Colon (tissue), 2 donors: ENCODE results near the gene VAV2.

Experiments used
- FAIRE-seq: peaks from 2 replicates; lab custom pipeline; 2012; peaks lifted over from hg19 to GRCh38; lab: Jason Lieb, UNC
- donor health status: control.
- donor health status: control.

The VAV2 gene

DNA sequence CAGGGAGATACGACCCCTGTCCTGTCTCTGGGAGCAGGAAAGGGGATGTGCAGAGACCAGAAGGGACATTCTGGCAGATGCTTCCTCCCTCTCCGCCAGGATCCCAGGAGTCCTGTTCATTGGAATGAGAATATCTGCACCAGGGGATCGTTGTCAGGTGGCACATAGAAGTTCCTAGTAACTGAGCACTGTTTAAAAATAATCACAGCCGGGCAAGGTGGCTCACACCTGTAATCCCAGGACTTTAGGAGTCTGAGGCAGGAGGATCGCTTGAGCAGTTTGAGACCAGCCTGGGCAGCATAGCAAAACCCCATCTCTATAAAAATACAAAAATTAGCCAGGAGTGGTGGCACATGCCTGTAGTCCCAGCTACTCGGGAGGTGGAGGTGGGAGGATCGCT is 266.2 kb downstream of the VAV2 start:
- no peak for FAIRE-seq

DNA sequence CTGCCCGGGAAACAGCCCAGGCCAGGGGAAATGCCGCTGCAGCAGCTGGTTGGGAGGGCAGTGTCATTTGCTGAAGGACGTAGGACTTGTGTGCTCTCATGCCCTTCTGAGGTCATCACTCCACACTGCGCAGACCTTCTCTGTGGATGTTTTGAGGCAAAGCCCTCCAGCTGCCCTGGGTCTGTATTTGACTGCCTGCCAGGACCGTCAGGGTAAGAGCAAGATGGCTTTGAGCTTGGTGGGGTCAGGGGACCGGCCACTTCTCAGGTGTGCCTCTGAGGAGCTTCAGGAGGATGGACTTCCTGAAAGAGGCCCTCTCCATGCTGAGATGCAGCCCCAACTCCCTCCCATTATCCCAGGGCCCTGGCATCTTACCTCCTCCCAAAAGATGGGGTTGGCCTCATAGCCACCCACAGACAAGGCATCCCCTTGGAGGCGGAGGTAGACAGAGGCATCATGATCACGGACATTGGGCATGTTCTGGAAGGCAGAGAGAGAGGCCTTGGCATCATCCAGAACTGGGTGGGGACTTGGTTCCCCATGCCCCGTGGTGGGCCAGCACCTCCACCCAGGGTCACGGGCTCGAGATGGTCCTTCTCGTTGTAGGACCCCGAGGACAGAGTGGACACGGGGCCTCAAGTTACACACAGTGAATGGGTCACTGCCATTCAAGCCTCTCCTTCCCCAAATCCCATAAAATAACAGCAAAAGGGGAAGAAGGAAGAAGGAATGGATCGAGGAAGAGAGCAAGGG is 273.4 kb downstream of the VAV2 start:
- FAIRE-seq, result no peak

DNA sequence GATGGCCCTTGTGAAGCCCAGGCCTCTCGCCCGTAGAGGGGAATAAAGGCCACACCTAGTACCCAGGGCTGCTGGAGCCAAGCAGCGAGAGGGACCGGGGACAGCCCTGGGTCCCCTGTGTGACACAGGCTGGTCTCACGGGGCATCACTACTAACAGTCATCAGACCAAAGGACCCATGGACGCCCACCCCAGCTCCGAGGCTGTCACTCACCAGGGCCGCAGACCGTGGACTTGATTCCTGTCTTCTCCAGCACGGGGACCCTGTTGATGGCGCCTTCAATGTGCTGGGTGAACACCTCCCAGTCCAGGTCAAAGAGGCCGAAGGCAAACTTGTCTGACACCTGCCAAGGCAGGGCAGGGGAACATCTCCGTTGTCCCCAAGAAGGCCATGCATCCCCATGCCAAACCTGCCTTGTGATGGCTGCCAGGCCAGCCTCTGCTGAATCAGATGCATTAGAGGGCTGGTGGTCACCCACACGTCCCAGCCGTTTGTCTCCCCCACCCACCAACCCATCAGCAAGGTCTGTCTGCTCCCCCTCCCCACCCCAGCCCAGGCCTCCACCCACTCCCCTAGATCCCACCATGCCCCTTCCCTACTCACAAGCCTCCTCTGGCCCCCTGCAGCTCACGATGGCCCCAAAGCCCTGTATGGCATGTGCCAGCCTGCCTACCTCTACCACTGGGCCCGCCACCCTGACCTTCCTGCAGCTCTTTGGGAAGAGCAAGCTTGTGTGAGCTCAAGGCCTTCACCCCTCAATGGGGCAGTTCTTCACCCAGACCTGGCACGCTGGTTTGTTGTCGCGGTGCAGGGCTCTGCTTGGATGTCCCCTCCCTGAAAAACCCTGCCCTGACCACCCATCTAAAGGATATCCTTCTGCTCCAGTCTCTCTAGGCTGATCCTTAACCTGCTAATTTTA is 274.8 kb downstream of the VAV2 start:
- FAIRE-seq, result no peak

DNA sequence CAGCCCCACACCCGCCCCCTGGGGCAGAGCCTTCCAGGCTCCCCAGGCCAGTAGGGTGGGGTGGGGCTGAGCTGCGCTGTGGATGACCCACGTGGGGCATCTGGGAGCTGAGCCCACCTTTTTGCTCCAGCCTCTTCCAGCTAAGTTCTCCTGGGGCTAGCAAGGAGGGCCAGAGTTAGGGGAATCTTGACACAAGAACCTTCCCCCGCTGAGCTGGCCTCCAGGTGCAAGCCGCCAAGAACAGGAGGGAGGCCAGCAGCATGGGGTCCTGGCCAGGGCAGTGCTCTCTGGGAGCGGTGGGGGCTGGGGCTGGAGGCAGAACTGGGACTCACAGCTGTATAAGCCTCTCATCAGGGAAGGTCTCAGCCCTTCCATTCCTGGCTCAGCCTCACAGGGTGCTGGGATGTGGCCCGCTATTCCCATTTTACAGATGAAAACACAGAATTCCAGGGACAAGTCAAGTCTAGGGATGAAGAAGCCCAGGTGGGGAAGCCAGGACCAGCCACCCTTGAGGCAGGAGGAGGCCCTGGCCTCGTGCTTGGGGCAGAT is 275.5 kb downstream of the VAV2 start:
- no peak for FAIRE-seq

DNA sequence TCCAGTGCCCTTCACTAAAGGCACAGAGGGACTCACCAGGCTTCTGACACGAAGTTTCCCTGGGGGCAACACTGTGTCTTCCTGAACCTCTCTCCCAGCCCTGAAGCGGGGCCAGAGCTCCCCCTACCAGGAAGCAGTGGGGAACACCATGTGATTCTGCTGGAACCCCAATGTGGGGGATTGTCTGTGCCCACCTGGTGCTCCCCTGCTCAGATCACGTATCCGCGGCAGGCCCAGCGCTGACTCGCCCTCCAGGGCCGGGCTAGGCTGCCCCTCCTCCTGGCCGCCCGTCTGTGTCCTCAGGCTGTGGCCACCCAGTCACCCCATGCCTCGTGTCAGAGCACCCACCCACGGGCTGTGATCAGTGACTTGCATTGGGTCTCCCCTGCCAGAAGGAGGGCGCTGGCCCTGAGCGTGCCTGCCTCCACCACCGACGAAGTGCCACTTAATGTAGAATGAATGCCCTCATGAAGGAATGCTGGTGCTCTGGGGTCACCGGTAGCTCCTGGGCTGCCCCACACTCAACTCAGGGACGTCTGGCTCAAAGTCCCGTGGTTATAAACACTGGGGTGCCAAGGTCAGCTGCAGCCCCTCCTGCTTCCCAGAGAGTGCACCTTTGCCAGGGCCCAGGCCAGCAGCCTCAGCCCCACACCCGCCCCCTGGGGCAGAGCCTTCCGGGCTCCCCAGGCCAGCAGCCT is 276.1 kb downstream of the VAV2 start:
- no peak for FAIRE-seq

DNA sequence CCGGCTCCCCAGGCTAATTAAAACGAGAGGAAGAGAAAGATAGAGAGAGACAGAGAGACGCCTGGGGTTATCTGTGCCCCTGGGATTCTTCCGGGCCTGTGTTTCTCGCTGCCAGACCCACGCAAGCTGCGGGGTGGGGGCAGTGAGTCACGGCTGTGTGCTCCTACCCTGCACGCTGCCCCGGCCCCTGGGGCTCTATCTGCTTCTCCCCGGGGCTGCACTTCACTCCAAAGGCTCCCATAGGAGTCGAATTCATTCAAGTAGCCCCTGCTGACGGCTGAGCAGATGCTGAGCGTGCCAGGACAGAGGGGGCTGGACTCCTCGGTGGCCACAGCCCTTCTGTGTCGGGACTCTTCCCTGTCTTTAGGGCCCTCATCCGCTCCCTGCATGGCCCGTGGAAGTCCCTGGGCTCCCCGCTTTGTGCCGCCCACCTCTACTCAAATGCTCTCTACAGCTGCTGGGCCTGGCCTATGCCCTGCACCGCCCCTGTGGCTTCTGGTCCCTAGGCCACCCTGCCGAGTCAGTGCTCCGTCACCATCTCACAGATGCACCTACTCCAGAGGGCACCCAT is 276.7 kb downstream of the VAV2 start:
- no peak for FAIRE-seq

DNA sequence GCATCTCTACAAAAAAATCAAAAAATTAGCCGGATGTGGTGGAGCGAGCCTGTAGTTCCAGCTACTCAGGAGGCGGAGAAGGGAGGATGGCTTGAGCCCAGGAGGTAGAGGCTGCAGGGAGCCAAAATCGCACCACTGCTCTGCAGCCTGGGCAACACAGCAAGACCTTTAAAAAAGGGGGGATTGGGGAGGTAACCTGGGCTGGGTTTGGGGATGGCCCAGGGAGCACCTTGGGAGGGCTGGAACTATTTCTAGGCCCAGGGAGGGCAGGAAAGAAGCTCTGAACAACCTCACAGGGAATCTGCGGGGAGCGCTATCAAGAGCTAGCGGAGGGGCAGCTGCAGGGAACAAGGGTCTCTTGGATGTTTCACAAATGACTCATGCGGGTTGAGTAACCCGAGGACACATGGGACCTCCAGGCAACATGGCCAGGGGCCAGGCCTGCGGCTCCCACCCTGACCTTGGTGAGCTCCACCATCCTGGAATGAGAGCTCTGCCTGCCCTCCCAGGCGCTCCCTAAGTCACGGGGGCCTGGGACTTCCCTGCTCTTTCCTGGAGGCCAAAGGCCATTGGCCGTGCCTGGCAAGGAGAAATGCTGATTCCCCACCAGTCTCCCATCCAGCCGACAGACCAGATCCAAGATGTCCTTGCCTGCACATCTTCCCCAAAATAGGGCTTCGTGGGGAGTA is 277.4 kb downstream of the VAV2 start:
- no peak for FAIRE-seq

DNA sequence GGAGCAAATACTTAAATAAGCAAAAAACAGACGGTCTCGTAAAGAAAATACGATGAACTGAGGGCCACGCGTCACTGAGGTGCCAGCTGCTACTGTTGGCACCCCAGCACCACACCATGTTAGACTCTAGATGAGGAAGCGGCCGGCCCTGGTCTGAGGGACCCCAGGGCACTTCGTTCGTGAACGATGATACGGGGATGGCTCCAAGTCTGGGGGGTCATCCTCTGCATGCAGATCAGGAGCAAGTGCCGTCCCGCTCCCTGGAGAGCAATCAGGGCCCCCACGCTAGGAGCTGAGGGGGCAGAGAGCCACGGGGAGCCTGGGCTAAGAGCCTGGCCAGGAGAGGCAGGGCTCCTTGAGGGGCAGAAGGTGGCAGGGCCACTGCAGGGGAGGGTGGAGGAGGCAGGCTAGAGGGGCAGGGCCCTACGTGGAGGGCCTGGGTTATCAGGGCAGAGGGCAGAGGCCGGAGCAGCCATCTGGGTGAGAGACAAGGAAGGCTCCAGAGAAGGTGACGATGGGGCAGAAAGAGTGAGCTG is 278.1 kb downstream of the VAV2 start:
- FAIRE-seq, result no peak

DNA sequence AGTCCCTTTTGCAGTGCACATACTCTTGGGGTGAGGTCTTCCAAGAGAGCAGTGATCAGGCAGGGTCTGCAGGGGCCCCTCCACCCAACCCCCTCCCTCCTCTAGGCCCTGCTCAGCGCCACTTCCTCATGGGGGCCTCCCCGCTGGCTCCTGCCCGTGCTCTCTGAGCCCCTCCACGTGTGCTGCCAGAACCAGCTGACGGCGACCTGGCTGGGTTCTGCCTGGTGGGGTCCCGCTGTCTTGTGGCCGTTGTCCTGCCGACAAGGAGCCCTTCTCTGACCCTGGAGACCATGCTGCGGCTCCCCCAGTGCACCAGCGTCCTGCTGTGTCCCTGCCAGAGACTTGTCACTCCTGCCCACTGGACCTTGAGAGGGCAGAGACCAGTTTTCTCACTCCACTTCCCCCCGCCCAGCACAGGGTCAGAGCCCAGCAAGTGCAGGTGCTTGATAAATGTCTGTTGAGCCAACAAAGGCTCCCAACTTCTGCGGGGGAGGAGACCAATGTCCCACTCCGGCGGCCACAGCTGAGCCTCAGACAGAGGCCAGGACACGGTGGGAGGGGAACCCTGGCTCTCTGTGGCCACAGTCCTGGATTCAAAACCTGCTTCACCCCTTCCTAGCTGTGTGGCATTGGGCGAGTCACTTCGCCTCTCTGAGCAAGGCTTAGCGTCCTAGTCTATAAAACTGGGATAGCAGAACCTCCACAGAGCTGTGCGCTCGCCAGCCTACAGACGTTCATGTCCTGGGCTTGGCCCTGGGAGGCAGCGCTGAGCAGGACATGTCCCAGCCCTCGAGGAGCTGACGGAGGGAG is 278.8 kb downstream of the VAV2 start:
- no peak for FAIRE-seq

DNA sequence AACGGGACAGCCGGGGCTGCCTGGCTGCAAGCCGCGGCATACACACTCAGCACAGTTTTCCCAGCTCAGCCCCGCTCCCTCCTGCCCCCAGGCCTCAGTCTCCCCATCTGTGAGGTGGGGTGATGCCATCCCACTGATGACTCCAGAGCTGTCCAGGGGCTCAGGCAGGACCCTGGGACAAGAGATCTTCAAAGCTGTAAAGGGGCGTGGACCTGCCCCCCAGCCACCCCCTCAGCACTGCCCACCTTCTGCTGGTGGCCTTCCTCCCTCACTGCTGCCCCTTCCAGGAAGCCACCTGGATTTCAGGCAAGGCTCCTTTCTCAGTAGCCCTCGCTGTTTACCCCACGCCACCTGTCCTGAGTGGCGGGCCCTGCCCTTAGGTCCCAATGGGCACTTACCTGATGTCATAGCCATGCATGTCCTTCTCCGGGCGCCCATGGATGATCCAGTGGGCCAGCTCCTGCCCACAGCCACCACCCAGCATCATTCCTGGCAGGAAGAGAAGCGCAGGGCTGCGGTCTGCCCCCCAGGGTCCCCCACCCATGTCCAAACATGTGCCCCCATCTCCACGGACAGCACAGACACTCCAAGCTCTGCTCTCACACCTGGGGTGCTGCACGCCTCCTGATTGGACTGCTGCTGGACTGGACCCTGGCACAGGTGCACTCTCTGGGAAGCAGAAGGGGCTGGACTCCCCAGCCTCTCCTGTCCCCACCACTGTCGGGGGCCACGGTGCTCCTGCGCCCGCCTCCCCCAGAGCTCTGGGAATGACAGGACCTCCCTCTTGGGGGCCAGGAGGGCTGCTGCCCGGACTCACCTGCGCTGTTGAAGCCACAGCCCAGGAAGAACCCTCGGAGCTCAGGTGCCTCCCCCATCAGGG is 279.7 kb downstream of the VAV2 start:
- FAIRE-seq, result no peak
